Glomerular visceral epithelial cell (primary cell): ENCODE measurements around the gene SSBP2.

ENCODE experiments used
- DNase-seq: peaks from one replicate; pipeline ENCODE4 v3.0.0-alpha.2; 2016; ENCODE audit errors: extremely low spot score

Gene SSBP2

DNA sequence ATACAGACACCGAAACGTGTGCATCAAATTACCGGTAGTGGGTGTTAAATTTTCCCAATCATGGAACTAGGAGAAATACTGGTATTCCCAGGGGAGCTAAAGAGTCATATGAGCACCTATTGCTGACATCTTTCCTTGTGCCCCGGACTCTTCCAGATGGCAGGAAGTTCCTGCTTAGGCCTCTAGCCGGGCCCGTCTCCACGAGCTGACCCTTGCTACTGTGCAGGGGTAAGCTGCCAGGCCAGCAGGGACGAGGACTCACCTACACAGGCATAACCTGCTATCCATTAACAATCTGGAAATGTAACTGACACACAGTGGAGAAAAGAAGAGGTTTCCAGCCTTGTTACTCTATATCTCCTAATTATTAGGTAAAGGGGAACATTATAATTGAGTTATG is 16.2 kb upstream of the SSBP2 start:
- DNase-seq = no peak

DNA sequence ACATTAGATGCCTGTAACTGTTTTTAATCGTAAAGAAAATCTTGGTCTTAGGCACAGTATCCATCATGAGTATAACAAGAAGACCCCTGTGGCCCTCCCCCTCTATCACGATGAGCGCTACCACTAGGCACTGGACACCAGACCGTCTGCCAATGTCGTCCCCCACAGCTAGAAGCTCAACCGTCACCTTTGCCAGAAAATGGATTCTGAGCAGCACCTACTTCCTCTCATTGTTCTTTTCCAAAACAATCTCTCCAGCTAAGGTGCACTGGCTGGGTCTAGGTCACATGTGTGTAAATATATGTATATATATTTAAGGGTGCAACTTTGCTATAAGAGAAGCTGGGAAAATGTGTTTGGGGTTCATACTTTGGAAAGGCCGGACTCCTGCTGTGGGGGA is 15.7 kb upstream of the SSBP2 start:
- no peak for DNase-seq

DNA sequence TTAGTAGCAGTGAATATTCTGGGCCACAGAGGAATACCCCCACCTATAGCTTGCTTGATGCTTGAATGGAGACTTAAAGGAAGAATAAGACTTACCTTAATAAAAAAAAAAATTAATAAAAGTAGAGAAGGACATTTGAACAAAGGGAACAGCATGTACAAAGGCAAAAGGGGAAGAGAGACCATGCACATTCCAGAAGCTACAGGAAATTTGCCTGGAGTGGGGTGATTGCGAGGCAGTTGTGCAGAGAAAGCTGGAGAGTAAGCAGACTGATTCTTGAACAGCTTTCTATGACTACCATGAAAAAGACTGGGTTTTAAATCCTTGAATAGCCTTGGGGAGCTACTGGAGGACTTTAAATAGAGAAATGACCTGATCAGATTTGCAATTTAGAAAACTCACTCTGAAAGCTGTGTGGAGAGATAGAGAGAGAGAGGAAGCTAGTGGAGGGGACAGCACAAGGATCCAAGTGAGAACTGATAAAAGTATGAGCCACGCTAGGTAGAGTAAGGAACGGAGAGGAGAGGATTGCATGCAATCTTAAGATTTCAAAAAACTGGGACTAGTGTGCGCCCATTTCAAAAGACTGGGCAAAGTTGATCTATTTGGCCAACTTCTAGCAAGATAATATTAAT is 12.5 kb upstream of the SSBP2 start:
- no peak for DNase-seq

DNA sequence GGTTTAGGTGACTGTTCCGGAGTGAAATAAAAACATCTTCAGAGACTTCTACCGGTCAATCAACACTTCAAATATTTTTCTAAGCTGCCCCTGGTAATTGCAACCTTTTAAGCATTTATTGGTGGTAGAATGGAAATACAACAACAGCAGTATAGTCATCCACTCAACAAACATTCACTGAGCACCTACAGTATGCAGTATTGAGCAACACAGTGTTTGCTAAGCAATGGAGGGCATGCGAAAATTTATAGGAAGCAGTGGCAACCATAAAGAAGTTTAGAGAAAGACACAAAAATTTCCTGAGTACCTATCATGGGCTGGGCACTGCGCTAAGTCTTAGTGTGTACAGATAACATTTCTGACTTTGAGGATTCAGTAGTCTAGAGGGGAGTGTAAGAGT is 12.0 kb upstream of the SSBP2 start:
- no peak for DNase-seq

DNA sequence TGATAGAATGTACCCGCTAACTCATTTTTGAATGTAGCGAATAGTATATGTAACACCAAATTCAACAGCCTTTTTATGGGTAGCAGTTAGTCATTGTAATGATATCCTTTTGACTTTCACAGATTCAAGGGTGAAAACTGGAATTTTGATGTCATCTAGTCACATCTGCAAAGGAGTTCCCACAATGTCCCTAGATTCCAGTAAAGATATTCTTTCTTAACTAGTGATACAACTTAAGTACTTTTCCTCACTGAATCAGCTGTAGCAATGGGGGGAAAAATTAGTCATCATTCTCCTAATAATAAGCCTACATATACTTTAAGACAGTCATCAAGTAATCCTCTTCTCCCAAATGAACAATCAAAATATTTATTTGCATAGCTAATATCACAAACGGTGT is 11.5 kb upstream of the SSBP2 start:
- no peak for DNase-seq

DNA sequence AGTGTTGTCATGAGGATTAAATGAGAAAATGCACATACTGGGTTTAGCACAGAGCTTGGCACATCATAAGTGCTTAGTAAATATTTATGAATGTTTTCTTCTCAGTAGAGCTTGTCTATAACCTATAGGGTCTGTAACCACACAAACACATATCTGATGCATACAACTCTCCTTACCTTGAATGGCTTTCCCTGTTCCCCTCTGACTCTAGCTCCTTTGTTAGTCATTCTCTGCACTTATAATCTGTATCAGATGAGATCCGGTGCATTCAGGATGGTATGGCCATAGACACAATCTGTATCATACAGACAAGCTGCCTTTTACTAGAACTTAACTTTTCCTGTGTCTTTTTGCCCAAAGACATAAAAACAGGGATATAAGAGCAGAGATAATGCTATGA is 11.1 kb upstream of the SSBP2 start:
- no peak for DNase-seq

DNA sequence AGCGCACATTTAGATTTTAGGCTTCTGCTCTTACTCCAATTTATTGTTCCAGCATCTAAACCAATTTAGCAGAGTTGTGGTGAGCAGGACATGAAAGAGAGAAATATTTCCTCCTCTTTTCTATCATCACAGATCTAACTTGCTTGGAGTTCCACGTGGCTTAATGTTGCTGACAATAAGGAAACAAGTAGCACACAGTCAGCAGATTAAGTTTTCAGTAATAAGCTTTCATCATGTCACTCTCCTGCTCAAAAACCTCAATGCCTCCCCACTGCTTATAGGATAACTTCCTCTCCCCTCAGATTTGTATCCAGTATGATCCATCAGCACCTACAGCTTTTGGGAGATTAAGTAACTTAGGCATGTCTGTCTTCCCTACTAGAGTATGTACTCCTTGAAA is 10.4 kb upstream of the SSBP2 start:
- DNase-seq = no peak

DNA sequence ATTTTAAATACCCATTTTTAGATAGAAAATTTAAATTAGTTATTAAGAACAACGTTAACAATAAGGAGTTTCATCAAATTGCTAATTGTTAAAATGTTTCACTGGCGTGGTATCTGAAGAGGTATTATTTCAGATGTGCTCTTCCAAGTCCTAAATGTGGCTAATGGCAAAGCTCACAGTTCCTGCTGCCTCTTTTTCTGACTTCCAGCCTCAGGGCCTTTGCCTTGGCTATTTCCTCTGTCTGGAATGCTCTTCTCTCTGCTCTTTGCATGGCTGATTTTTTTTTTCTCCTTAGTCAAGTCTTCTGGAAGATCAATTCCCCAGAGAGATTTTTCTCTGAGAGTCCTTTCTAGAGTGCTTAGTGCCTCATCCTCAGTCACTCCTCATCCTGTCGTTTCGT is 9.6 kb upstream of the SSBP2 start:
- no peak for DNase-seq

DNA sequence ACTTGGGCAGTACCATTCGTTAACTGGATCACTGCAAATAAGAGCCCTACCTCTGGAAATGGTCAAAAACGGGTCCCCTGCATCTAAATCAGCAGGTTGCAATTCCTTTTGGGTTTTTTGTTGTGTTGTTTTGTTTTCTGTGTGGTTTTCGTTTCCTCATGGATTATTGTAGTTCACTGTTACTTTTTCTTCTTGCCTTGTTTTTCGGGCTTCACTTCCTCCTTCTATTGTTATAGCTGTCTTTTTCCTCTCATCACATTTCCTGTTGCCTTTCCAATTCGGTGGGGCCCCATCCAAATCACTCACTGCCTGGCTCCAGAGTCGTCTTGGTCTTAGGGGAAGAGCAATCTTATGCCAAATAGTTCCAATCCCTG is 8.7 kb upstream of the SSBP2 start:
- no peak for DNase-seq

DNA sequence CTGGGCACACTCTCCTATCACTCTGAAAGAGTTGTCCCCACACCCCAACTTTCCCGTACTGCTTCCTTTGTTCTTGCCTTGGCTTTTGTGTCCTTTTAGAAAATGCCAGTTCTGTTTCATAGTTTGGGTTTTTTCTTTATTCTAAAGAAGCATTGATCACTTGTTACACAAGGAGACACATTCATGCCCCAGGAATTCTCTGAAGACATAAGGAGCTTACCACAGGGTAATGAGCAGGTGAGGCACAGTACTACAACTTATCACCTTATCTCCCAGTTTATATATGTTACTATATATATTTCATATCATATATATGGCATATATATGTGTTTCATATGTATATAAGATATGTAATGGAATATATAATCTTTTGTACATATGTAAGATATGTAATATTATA is 6.5 kb upstream of the SSBP2 start:
- no peak for DNase-seq

DNA sequence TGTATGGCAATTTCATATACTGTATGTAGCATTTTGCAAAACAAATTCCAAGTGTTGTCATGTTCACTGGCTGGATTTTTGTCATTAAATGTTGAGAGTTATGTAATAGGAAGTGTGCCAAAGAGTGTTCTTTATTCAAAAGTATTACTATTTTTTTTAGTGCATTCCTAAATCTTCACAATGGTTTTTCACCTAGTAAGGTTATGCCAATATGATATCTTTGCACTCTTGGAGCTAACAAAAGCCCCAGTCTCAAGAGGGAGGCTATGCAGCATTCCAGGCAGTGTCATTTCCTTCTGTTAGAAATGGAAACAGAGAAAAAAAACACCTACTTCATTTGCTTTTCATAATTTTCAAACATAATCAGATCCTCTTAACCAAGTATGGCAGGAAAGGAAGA is 5.1 kb upstream of the SSBP2 start:
- no peak for DNase-seq

DNA sequence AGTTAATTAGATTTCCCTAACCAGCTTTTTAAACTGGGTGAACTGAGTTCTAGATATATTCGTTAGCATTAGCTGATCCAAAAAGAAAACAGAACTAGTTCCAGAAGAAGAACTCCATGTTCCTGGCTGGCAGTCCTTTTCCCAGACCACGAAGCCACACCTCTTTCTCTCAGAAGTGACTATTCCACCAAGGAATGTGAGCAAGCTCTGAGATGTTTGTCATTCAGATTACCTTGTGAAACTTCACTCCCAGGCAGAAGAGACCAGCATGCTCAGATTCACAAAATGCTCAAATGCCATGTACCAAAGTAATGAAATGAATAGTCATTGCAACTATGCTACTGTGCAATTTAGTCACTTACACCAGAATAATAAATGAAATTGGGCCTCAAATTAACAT is 4.4 kb upstream of the SSBP2 start:
- DNase-seq = peak; percentile 84

DNA sequence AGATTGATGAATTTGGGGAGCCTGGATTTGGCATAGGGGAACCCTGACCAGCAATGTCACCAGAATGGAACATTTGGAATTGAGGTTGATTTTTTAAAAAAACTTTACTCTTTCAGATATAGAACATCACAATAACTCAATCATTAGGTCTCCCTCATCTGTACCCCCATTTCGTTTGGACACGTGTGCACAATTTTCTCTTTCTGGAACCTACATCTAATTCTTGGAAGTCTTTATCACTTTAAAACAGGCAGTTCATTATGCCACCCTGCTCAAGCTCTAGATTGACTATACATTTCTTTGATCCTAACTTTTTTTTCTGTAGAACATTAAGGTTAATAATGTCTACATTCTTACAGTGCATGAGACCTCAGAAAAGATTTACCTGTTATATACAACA is 3.7 kb upstream of the SSBP2 start:
- no peak for DNase-seq

DNA sequence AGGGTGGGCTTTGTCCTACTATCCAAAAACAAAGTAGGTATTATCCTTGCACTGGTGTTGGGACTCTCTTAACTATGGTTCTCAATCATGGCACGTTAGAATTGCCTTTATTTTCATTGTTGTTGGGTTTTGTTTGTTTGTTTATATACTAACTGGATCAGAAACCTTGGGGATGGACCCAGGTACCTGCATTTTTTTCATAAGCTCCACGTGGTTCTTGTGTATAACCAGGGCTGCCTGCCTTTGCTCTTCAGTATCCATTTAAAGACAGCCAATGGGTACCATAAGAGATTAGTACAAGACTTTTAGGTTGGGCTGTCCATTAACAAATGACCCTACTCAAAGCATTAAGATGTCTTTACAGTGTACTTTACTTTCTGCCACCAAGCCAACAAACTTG is 2.5 kb upstream of the SSBP2 start:
- DNase-seq = no peak

DNA sequence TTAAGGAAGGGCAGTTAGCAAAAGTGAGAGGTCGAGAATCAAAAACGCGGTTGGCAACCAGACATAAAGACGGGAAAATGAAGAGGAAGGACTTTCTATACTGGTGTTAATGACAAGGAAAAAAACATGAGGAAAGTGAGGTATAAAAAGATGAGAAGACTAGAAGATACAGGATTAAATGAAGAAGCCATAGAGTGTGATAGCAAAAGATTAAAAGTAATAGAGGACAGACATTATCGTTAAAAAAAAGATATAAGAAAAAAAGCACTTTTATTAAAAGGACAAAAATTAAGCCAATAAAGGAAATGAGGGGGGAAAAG is 1.7 kb upstream of the SSBP2 start:
- no peak for DNase-seq

DNA sequence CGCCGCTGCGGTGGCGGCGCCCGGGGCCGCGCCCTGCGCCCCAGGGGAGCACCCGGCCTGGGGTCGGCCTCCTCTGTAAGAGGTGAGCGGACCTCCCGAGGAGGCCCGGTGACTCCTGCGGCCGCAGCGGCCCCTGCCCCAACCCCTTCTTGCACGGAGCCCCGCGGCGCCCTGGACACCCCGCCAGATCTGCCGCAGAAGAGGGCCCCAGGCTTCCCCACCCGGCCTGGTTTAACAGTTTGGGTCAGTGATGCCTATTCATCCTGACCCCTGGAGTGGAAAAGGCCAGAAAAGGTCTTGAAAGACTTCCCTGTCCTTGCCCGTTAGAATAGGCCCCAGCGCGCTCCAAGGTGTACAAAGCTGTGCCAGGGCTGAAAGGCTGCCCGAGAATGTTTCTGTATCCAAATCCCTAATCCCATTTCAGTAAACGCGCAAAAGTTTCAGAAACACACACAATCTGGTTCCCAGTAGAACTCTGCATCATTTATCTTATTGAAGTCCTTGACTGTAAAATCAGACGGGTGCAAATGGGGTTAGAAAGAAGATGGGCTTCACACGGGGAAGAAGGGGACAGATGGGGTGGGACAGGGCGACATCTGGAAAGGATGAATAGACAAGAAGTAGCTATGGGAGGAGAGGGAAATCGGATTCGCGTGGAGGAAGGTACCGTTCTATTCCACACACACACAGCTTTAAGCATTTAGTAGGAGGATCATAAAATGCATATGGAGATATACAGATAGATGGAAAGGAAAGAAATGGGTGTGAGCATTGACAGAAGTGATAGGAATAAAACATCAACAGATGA is 1.1 kb upstream of the SSBP2 start:
- no peak for DNase-seq

DNA sequence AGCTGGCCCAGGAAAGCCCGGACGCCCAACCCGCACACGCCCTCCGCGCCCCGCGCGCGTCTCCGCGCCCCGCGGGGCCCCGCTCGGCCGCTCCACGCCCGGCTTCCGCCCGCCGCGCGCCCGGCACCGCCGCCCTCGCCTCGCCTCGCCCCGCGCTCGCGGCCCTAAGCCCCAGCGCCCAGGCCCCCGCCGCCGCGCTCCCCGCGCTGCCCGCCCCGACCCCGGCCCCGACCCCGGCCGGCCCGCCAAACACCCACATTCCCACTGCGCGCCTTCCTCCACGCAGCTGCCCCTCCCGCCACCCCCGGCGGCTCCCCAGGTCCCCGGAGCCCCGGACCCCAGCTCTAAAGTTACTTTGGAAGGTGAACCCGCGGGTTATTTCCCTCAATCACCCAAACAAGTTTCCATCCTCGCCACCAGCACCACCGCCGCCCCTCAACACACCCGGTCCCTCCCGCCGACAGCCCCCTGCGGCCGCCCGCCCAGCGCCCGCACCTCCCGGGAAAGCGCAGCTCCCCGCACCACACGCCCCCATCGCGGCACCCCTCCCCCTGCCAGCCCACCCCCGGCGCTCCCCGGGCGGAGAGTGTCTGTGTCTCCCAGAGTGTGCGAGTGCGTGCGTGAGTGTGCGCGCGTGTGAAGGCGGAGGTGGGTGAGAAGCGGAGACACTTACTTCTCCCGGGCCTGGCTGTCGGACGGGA is 439 bp downstream of the SSBP2 start:
- DNase-seq = peak; percentile 27

DNA sequence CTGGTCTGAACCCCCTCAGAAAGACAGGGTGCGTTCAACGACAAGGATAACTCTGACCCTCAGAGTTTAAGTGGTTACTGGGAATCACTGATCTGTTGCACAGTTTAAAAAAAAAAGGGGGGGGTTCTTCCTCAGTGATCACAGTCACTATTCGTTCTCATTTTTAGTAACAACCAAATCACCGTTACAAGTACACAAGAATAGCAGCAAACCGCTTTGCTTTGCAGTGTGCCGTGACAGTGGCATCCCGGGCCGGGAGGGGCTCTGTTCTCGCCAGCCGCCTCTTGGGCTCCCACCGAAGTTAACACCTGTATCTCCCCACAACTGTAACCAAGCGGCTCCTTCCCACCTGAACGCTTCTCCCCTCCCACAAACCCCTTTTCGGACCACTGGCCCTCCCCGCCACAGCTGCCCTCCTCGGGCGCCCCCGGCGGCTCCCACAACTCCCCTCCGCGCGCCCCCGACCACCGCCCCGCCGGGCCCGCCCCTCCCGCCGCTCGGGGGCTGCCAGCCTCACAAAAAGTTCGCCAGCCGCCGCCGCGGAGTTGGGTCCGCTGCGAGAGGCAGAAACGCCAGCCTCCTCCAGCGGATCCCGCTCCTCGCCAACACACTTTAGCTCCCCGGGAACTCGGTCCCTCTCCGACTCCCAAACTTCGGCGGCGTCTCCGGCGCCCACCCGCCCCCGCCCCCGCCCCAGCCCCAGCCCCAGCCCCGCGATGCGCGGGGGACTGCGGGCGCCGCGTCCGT is 1.2 kb downstream of the SSBP2 start:
- DNase-seq = peak; percentile 31

DNA sequence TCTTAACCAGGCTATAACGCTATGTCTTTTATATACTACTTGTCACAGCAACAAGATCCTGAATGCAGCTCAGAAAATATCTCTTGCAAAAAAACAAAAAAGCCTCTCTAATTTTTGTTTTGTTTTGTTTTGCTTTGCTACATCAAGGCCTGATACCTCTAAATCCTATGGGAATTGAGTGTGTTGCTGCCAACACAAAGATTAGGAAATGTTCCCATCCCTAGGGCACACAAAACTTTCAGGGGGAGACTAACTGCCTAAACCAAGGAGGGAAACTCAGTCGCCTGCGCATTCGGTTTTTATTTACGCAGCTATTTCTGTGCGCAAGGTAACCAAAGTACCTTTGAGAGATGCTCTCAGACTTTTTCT is 1.7 kb downstream of the SSBP2 start:
- DNase-seq = no peak

DNA sequence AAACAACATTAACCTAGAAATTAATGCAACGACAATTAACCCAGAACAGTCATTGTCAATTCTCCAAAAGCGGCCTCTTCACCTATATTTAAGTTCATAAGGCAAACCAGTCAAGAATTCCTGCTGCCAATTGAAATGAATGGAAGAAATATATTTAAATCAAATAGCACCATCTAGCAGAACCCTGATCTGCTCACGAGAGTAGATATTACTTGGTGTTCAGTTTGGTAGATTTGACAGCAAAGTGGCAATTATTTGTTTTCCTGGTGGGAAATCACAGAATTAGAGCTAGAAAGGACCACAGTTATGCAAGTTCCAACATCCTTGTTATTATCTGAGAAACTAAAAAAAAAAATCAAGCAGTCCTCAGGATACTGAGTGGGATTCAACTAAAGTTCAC is 2.3 kb downstream of the SSBP2 start:
- DNase-seq = no peak

DNA sequence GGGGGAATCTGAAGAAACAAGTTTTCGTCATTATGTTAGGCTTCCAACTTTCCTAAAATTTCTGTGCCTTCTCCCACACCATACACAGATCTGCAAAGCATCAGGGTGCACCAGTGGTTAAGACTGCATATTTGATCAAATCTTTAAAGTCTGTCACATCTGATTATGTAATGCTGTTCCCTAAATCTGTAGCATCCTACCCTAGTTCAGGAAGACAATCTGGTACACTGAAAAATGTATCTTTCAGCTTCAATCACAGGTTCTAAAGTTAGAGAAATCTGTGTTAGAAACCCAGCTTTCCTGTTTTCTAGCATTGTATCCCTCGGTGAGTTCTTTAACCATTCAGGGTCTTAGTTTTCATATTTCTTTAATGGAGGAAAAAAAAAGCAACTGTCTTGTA is 3.9 kb downstream of the SSBP2 start:
- no peak for DNase-seq

DNA sequence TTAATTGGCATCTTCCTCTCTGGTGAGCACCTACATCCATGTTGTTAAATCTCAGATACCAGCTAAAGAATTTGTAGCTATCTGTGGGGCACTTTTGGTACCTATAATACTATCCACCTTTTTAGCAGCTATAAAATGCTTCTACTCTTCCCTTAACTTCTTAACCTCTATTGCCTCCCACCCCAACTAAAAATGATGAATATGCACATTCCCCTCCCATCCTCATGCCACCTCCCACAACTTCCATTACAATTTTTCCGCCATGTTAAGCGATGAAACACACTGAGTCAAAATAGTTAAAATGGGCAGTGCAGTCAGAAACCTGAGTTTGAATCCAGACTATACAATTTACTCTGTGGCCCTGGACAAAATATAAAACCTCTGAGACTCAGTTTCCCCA is 10.1 kb downstream of the SSBP2 start:
- no peak for DNase-seq

DNA sequence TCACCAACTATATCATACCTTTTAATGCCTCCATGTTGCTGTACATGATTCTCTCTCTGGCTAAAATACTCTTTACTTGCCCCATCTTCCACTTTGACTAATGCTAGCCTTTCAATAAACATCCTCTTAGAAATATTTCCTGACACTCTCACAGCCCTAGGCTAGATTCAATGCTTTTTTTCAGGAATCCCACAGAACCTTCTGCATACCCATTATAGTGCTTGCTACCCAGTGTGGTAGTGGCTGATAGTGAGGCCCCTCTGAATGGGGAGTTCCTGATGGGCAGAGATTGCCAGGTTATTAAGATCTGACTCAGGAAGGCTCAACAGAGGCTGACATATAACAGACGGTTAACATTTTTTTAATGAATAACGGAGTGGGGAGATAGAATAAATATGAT is 11.6 kb downstream of the SSBP2 start:
- DNase-seq = no peak
